ENCODE data around the gene PFDN6. TPM values are rescaled to one million over a fixed set of nuclear protein-coding genes. Genes with fewer than 3 reads are reported as not detected.

PFDN6 gene
- total and polyA plus RNA-seq, 10 of the 15 experiments (the other 5 are each of a cell fraction or from before 2014, with no cell fraction given), result 3.1 to 168 (median 82.6) TPM

DNA sequence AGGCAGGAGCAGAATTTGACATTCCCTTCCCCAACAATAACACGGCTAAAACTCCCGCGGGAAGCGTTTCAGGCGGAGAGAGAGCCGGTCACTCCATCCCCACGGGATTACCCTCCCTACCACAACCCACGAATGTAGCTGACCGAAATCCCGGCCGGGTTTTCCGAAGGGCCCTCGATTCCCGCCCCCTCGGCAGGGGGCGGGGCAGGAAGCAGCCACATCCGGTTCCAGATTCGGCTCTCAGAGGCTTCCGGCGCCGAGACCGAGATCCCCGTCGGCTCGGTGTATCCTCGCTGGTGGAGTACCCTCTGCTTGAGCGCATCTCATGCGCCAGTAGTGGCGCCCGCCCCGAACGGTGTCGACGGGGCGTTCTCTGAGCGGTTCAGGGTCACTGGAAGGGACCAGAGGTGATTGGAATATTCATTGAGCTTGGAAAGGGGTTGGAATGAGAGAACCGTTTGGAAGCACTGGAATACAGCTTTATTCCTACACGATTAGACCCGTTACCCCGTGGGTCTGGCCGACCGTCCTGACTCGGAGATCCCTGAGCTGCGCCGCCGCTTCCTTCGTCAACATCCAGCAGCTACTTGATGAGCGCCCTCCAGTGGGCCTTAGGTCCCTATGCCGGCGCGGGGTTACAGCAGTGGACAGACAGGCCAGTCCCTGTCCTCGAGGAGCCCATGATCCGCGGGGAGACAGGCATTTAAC is 10.0 kb downstream of the PFDN6 start (continued):
- no peak for TF ChIP-seq IRF5 (IDR thresholded peaks at IDR 0.05; ENCODE audit: borderline replicate concordance)
- TF ChIP-seq, protein P1, sequence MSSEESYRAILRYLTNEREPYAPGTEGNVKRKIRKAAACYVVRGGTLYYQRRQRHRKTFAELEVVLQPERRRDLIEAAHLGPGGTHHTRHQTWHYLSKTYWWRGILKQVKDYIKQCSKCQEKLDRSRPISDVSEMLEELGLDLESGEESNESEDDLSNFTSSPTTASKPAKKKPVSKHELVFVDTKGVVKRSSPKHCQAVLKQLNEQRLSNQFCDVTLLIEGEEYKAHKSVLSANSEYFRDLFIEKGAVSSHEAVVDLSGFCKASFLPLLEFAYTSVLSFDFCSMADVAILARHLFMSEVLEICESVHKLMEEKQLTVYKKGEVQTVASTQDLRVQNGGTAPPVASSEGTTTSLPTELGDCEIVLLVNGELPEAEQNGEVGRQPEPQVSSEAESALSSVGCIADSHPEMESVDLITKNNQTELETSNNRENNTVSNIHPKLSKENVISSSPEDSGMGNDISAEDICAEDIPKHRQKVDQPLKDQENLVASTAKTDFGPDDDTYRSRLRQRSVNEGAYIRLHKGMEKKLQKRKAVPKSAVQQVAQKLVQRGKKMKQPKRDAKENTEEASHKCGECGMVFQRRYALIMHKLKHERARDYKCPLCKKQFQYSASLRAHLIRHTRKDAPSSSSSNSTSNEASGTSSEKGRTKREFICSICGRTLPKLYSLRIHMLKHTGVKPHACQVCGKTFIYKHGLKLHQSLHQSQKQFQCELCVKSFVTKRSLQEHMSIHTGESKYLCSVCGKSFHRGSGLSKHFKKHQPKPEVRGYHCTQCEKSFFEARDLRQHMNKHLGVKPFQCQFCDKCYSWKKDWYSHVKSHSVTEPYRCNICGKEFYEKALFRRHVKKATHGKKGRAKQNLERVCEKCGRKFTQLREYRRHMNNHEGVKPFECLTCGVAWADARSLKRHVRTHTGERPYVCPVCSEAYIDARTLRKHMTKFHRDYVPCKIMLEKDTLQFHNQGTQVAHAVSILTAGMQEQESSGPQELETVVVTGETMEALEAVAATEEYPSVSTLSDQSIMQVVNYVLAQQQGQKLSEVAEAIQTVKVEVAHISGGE (CRISPR knock-in tag; IDR thresholded peaks at IDR 0.05), result peak; percentile 17; the same call in 1 of the 2 replicates
- peak; percentile 46; the same call in 1 of the 2 replicates for TF ChIP-seq HCFC1 (IDR thresholded peaks at IDR 0.05; ENCODE audit: low read length)
- TF ChIP-seq TCF7 (IDR thresholded peaks at IDR 0.05; ENCODE audit: borderline replicate concordance), result peak; percentile 44; the same call in 1 of the 2 replicates
- TF ChIP-seq HSF1 (IDR thresholded peaks at IDR 0.05; ENCODE audit: low read depth, low read length), result no peak
- no peak for TF ChIP-seq NFYA (IDR thresholded peaks at IDR 0.05; ENCODE audit: borderline replicate concordance, low read depth, low read length)
- no peak for TF ChIP-seq ESRRA (IDR thresholded peaks at IDR 0.05; ENCODE audit: low read length)
- TF ChIP-seq, protein P2, sequence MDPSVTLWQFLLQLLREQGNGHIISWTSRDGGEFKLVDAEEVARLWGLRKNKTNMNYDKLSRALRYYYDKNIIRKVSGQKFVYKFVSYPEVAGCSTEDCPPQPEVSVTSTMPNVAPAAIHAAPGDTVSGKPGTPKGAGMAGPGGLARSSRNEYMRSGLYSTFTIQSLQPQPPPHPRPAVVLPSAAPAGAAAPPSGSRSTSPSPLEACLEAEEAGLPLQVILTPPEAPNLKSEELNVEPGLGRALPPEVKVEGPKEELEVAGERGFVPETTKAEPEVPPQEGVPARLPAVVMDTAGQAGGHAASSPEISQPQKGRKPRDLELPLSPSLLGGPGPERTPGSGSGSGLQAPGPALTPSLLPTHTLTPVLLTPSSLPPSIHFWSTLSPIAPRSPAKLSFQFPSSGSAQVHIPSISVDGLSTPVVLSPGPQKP (IDR thresholded peaks at IDR 0.05; ENCODE audit: low read depth, low read length), result peak; percentile 96
- peak; percentile 74; the same call in 1 of the 2 replicates for TF ChIP-seq GATAD2B (conservative IDR thresholded peaks at IDR 0.05; ENCODE audit: low read depth)
- no peak for TF ChIP-seq ZNF24 (IDR thresholded peaks at IDR 0.05)
- TF ChIP-seq NBN (IDR thresholded peaks at IDR 0.05), result peak; percentile 97
- TF ChIP-seq TAF1 (IDR thresholded peaks at IDR 0.05; ENCODE audit: borderline replicate concordance, low read depth, low read length), result peak; percentile 76; the same call in 1 of the 2 replicates
- TF ChIP-seq ATF7 (IDR thresholded peaks at IDR 0.05; ENCODE audit: low read depth), result peak; percentile 48; the same call in 1 of the 2 replicates
- peak; percentile 58 to 72 (median 69) for TF ChIP-seq CTCF (IDR thresholded peaks at IDR 0.05 in 2 of 3, conservative IDR thresholded peaks at IDR 0.05 in 1 of 3; ENCODE audit: control insufficient read depth in 2 of 3, extremely low read depth in 1 of 3, insufficient read depth in 1 of 3, low read depth in 3 of 3, low read length in 3 of 3)
- peak; percentile 92 for TF ChIP-seq IKZF1 (conservative IDR thresholded peaks at IDR 0.05)
- TF ChIP-seq LARP7 (IDR thresholded peaks at IDR 0.05), result peak; percentile 52
- TF ChIP-seq NRF1 (conservative IDR thresholded peaks at IDR 0.05; ENCODE audit: low read depth, low read length), result no peak
- no peak; the same call in 1 of the 2 replicates for TF ChIP-seq HDGF (IDR thresholded peaks at IDR 0.05)
- TF ChIP-seq TCF3 (IDR thresholded peaks at IDR 0.05; ENCODE audit: borderline replicate concordance, insufficient read depth, low read depth, low read length), result peak; percentile 41; the same call in 1 of the 2 replicates
- no peak for TF ChIP-seq ASH2L (IDR thresholded peaks at IDR 0.05; ENCODE audit: borderline replicate concordance, low read depth)
